ENCODE data around the gene GEMIN2. TPM values are rescaled to one million over a fixed set of nuclear protein-coding genes. Genes with fewer than 3 reads are reported as not detected.

GEMIN2 gene
- total and polyA plus RNA-seq, 2 donors (not counting 3 experiments of a cell fraction or from before 2014, with no cell fraction given) = 14.3 to 19.5 TPM

GRCh38 chr14:39177168-39177545 is 63.0 kb downstream of the GEMIN2 start:
- Histone ChIP-seq H3K79me2 (ENCODE audit: control insufficient read depth, insufficient read depth, low read length) (peaks cover 50% of the 10 kb centered on the region), H3K9me3 (replicated peaks; ENCODE audit: control insufficient read depth, insufficient read depth, low read length) (no peaks in the 10 kb centered on the region), H3K4me2 (ENCODE audit: insufficient read depth, low read length) (peak overlapping the region; percentile 8), H2AFZ (ENCODE audit: low read depth, low read length) (no peak overlapping the region), H3K9ac (replicated peaks; ENCODE audit: extremely low read depth, insufficient read depth, low read length) (peak overlapping the region; percentile 4), H3K9me1 (replicated peaks; ENCODE audit: control insufficient read depth, extremely low read depth, insufficient read depth, low read length) (no peaks in the 10 kb centered on the region), H3K36me3 (ENCODE audit: control insufficient read depth in 2 of 2, extremely low read depth in 1 of 2, insufficient read depth in 2 of 2, low read length in 2 of 2) (peaks cover 25 to 47% of the 10 kb centered on the region in 2 experiments), H3K4me3 (replicated peaks in 1 of 3; ENCODE audit: insufficient read depth in 1 of 3, low read depth in 1 of 3, low read length in 3 of 3) (no peak overlapping the region), H3K27me3 (ENCODE audit: control insufficient read depth in 2 of 2, insufficient read depth in 2 of 2, low read length in 2 of 2) (no peaks in the 10 kb centered on the region), H3K27ac (ENCODE audit: insufficient read depth, low read depth, low read length) (no peak overlapping the region), H3K4me1 (ENCODE audit: control insufficient read depth, extremely low read depth, insufficient read depth, low read length) (peaks cover 54% of the 10 kb centered on the region), H4K20me1 (replicated peaks; ENCODE audit: control insufficient read depth, extremely low read depth, insufficient read depth, low read length) (no peaks in the 10 kb centered on the region)
- FAIRE-seq (no peak), DNase-seq (ENCODE audit: low read depth, low spot score) (no peak)
- dilution Hi-C loops (cut with MboI; ENCODE audit: extremely low pct_ligation_motif_present, low sequenced_read_pairs) (no loop called here), intact Hi-C loops (cut with micrococcal nuclease) (no loop called here)
- ChIA-PET CTCF (no interaction called here), POLR2A (no interaction called here)
- no peak for TF ChIP-seq FOS (IDR thresholded peaks at IDR 0.05; ENCODE audit: borderline replicate concordance, insufficient read depth, low read length)
- no peak for TF ChIP-seq MYC (IDR thresholded peaks at IDR 0.05; ENCODE audit: low read depth, low read length)
- TF ChIP-seq GATA2 (IDR thresholded peaks at IDR 0.05; ENCODE audit: insufficient read depth, insufficient read length, low read depth, low read length) = no peak
- no peak for TF ChIP-seq MAX (IDR thresholded peaks at IDR 0.05; ENCODE audit: insufficient read depth, insufficient read length)
- no peak for TF ChIP-seq POLR2AphosphoS5 (IDR thresholded peaks at IDR 0.05; ENCODE audit: insufficient read depth, low read depth, low read length)
- TF ChIP-seq CTCF (IDR thresholded peaks at IDR 0.05; ENCODE audit: extremely low read depth in 1 of 2, insufficient read depth in 1 of 2, low read depth in 1 of 2, low read length in 2 of 2) = no peak
- TF ChIP-seq EZH2 (IDR thresholded peaks at IDR 0.05; ENCODE audit: borderline replicate concordance, low read depth, low read length, severe bottlenecking) = no peak
- no TSS peak for BruUV-seq (replicated peaks)

Data from endothelial cell of umbilical vein (primary cell).